ENCODE results near the gene NUDCD3. TPM values are rescaled to one million over a fixed set of nuclear protein-coding genes. Genes with fewer than 3 reads are reported as not detected.

NUDCD3 gene
- total and polyA plus RNA-seq, 2 experiments from 2014 or later: 35.7 to 42.7 TPM

- Mint-ChIP-seq H3K27me3 (ENCODE audit: insufficient read depth, low read depth, poor library complexity) (peaks cover 2% of the 10 kb centered on the region), H3K27ac (no peak overlapping the region), H3K9me3 (peaks cover 11% of the 10 kb centered on the region)
Observed at GRCh38 chr7:44346063-44346462, 144.4 kb downstream of the NUDCD3 start.

More at GRCh38 chr7:44346063-44346462, 144.4 kb downstream of the NUDCD3 start:
- H2AFZ ChIP-seq: no peak overlapping the region
- no peak overlapping the region for H3K27ac ChIP-seq (ENCODE audit: low read depth)
- Mint-ChIP-seq H3K4me1 (peaks cover 5% of the 10 kb centered on the region; the same call in 1 of the 3 replicates), H3K4me3 (no peak overlapping the region), H3K36me3 (ENCODE audit: low read depth) (no peaks in the 10 kb centered on the region)
- H3K4me1 ChIP-seq (ENCODE audit: insufficient read depth): no peaks in the 10 kb centered on the region; the same call in 1 of the 2 replicates
- no peak overlapping the region for H3K4me2 ChIP-seq
- no peak for DNase-seq (ENCODE audit: low spot score)
- H3K27me3 ChIP-seq (ENCODE audit: insufficient read depth): 0 out of 2 replicates have a peak, but pooled peaks cover 7% of the 10 kb centered on the region
- no peak for TF ChIP-seq CTCF (conservative IDR thresholded peaks at IDR 0.05; ENCODE audit: low read depth in 2 of 2)
- no peak for TF ChIP-seq CREB1 (CRISPR knock-in tag; IDR thresholded peaks at IDR 0.05; ENCODE audit: low read depth)
- no peak for TF ChIP-seq STAT1 (IDR thresholded peaks at IDR 0.05; ENCODE audit: unreplicated experiment)
- no peak for TF ChIP-seq ZNF331 (CRISPR knock-in tag; IDR thresholded peaks at IDR 0.05; ENCODE audit: low read depth)
- TF ChIP-seq JUNB (IDR thresholded peaks at IDR 0.05; ENCODE audit: unreplicated experiment): no peak
- no peak for TF ChIP-seq REST (IDR thresholded peaks at IDR 0.05; ENCODE audit: unreplicated experiment)
- no peak for TF ChIP-seq EZH2phosphoT487 (IDR thresholded peaks at IDR 0.05; ENCODE audit: unreplicated experiment)
- TF ChIP-seq NANOG (IDR thresholded peaks at IDR 0.05; ENCODE audit: borderline replicate concordance): no peak
- TF ChIP-seq EZH2 (IDR thresholded peaks at IDR 0.05; ENCODE audit: low read depth, unreplicated experiment): no peak
- no peak for TF ChIP-seq ZNF462 (CRISPR knock-in tag; IDR thresholded peaks at IDR 0.05)
- TF ChIP-seq ZNF114 (CRISPR knock-in tag; IDR thresholded peaks at IDR 0.05): no peak
- no peaks in the 10 kb centered on the region for H3K79me2 ChIP-seq (replicated peaks; ENCODE audit: insufficient read depth)
- H4K20me1 ChIP-seq (replicated peaks; ENCODE audit: insufficient read depth): no peaks in the 10 kb centered on the region
- H3K4me3 ChIP-seq: no peak overlapping the region
- no peaks in the 10 kb centered on the region for H3F3A ChIP-seq (replicated peaks; ENCODE audit: low read depth)
- H3K9me2 ChIP-seq (ENCODE audit: insufficient read depth): 0 out of 2 replicates have a peak, but pooled peaks cover 3% of the 10 kb centered on the region
- no peak for ATAC-seq
- H3K36me3 ChIP-seq (ENCODE audit: insufficient read depth): no peaks in the 10 kb centered on the region
